LNCAP (cell line): ENCODE results near the gene AP3B1.

Source experiments
- TF ChIP-seq, protein P1 (sequence below): fragments of 450-650 bp; IDR thresholded peaks from 2 replicates; pipeline ENCODE4 v1.5.1; 2017; ENCODE audit warnings: mild to moderate bottlenecking

The AP3B1 gene, protein sequence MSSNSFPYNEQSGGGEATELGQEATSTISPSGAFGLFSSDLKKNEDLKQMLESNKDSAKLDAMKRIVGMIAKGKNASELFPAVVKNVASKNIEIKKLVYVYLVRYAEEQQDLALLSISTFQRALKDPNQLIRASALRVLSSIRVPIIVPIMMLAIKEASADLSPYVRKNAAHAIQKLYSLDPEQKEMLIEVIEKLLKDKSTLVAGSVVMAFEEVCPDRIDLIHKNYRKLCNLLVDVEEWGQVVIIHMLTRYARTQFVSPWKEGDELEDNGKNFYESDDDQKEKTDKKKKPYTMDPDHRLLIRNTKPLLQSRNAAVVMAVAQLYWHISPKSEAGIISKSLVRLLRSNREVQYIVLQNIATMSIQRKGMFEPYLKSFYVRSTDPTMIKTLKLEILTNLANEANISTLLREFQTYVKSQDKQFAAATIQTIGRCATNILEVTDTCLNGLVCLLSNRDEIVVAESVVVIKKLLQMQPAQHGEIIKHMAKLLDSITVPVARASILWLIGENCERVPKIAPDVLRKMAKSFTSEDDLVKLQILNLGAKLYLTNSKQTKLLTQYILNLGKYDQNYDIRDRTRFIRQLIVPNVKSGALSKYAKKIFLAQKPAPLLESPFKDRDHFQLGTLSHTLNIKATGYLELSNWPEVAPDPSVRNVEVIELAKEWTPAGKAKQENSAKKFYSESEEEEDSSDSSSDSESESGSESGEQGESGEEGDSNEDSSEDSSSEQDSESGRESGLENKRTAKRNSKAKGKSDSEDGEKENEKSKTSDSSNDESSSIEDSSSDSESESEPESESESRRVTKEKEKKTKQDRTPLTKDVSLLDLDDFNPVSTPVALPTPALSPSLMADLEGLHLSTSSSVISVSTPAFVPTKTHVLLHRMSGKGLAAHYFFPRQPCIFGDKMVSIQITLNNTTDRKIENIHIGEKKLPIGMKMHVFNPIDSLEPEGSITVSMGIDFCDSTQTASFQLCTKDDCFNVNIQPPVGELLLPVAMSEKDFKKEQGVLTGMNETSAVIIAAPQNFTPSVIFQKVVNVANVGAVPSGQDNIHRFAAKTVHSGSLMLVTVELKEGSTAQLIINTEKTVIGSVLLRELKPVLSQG

DNA sequence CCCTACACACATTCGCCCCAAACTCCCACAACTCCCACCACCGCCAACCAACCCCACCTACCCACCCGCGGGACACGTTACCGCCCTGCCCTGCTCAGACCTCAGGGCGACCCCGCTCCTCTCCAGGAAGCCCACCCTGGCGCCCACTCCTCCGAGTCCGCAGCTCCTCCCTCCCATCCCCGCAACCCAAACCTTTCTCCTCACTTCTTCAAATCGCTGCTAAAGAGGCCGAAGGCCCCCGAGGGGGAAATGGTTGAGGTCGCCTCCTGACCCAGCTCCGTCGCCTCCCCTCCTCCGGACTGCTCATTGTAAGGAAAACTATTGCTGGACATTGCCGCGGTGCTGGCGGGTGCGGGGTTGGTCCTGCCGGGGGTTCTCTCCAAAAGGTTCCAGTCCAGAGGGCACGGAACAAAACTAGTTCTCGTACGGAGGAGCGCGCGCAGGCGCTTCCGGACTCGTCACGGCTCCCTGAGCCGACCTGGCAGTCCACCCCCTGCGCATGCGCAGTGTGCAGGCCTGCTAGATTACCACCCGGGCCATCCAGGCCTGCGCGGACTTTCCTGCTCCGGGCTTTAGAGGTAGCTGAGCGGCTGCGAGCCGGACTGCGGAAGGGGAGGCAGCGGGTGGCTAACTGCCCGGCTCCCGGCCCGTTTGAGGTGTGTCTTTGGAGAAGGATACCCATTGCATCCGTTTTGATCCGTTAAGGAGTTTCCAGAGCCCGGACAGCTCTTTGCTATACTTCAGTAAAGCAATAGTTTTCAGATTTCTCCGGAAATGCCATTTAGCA, at the start of gene AP3B1:
Gene AP3B1 (minus strand): TSS at position 451 of the 787 bp plus-strand sequence. CDS start 119 bp downstream, at position 332.
- TF ChIP-seq, protein P1, sequence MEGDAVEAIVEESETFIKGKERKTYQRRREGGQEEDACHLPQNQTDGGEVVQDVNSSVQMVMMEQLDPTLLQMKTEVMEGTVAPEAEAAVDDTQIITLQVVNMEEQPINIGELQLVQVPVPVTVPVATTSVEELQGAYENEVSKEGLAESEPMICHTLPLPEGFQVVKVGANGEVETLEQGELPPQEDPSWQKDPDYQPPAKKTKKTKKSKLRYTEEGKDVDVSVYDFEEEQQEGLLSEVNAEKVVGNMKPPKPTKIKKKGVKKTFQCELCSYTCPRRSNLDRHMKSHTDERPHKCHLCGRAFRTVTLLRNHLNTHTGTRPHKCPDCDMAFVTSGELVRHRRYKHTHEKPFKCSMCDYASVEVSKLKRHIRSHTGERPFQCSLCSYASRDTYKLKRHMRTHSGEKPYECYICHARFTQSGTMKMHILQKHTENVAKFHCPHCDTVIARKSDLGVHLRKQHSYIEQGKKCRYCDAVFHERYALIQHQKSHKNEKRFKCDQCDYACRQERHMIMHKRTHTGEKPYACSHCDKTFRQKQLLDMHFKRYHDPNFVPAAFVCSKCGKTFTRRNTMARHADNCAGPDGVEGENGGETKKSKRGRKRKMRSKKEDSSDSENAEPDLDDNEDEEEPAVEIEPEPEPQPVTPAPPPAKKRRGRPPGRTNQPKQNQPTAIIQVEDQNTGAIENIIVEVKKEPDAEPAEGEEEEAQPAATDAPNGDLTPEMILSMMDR = no peak

DNA sequence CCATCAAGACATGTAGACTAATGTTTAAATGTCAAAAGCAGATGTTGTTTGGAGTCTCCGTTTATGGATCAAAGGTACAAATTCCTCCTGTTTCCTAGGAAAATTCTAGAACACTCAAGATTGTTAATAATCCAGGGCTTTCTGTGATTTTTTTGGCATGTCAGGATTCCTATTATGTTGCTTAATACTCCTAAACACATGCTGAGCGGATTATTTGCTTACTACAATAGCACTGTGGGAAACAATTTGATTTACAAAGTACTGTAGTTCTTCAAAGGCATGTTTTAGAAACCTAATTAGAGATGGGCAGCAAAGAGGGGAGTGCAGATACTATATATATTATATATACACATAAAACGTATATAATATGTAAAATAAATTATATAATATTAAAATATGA, 46.9 kb upstream of the AP3B1 start:
- TF ChIP-seq, protein P1 = no peak

- TF ChIP-seq, protein P1 = no peak
Observed at GRCh38 chr5:78339617-78340436, 45.3 kb upstream of the AP3B1 start.

- TF ChIP-seq, protein P1 = no peak
Observed at GRCh38 chr5:78336698-78337097, 42.2 kb upstream of the AP3B1 start.

- TF ChIP-seq, protein P1 = no peak
Observed at GRCh38 chr5:78335976-78336375, 41.5 kb upstream of the AP3B1 start.

DNA sequence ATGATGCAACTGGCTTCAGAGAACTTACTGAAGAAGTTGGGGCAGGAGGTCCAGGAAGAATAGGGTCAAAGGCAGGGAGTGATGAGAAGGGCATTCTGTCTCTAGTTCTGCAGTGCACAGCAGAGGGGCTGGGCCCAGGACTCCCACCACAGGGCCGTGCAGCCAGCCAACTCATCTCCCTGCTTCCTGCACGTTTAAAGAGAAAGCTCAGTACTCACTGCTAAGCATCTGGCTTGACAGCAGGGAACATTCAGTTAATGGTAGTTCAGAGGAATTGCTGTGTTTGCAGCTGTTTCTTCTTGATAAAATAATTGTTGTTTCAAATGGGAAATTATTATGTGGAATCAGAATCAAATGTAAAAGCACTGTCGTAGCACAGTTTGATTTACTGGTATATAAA, 40.3 kb upstream of the AP3B1 start:
- TF ChIP-seq, protein P1 = no peak
